NCI-H345 (cell line): ENCODE measurements around the gene ARHGAP42.

ENCODE experiments used
- DNase-seq: peaks from one replicate; lab custom pipeline; 2025; lab: John Stamatoyannopoulos, UW

The ARHGAP42 gene

GRCh38 chr11:100800202-100800601 lies 113.1 kb downstream of the ARHGAP42 start:
- no peak for DNase-seq

- no peak for DNase-seq
These were observed 114.3 kb downstream of the ARHGAP42 start for GRCh38 chr11:100801225-100801999.

- DNase-seq, result no peak
These were observed 118.6 kb downstream of the ARHGAP42 start for GRCh38 chr11:100805506-100806199.

- DNase-seq, result no peak
These were observed 119.2 kb downstream of the ARHGAP42 start for GRCh38 chr11:100806296-100806695.

GRCh38 chr11:100808904-100809491 lies 121.9 kb downstream of the ARHGAP42 start:
- no peak for DNase-seq

GRCh38 chr11:100810146-100810545 lies 123.1 kb downstream of the ARHGAP42 start:
- DNase-seq, result no peak

- DNase-seq, result no peak
These were observed 123.6 kb downstream of the ARHGAP42 start for GRCh38 chr11:100810666-100811065.

- no peak for DNase-seq
These were observed 125.4 kb downstream of the ARHGAP42 start for GRCh38 chr11:100812517-100812916.

GRCh38 chr11:100815787-100816330 lies 128.8 kb downstream of the ARHGAP42 start:
- no peak for DNase-seq

GRCh38 chr11:100816823-100817222 lies 129.7 kb downstream of the ARHGAP42 start:
- no peak for DNase-seq

GRCh38 chr11:100817620-100818019 lies 130.5 kb downstream of the ARHGAP42 start:
- no peak for DNase-seq

- no peak for DNase-seq
These were observed 133.5 kb downstream of the ARHGAP42 start for GRCh38 chr11:100820621-100821020.

- no peak for DNase-seq
These were observed 134.1 kb downstream of the ARHGAP42 start for GRCh38 chr11:100821198-100821597.

GRCh38 chr11:100823360-100823759 lies 136.3 kb downstream of the ARHGAP42 start:
- no peak for DNase-seq

GRCh38 chr11:100824041-100824809 lies 137.1 kb downstream of the ARHGAP42 start:
- no peak for DNase-seq

GRCh38 chr11:100825626-100826025 lies 138.5 kb downstream of the ARHGAP42 start:
- DNase-seq, result peak; percentile 32

- peak; percentile 56 for DNase-seq
These were observed 141.0 kb downstream of the ARHGAP42 start for GRCh38 chr11:100827934-100828661.

- DNase-seq, result peak; percentile 2
These were observed 143.2 kb downstream of the ARHGAP42 start for GRCh38 chr11:100830274-100830673.

- DNase-seq, result no peak
These were observed 144.1 kb downstream of the ARHGAP42 start for GRCh38 chr11:100830978-100831732.

GRCh38 chr11:100831929-100832494 lies 144.9 kb downstream of the ARHGAP42 start:
- no peak for DNase-seq
